ENCODE data around the gene SETBP1.

SETBP1 gene

DNA sequence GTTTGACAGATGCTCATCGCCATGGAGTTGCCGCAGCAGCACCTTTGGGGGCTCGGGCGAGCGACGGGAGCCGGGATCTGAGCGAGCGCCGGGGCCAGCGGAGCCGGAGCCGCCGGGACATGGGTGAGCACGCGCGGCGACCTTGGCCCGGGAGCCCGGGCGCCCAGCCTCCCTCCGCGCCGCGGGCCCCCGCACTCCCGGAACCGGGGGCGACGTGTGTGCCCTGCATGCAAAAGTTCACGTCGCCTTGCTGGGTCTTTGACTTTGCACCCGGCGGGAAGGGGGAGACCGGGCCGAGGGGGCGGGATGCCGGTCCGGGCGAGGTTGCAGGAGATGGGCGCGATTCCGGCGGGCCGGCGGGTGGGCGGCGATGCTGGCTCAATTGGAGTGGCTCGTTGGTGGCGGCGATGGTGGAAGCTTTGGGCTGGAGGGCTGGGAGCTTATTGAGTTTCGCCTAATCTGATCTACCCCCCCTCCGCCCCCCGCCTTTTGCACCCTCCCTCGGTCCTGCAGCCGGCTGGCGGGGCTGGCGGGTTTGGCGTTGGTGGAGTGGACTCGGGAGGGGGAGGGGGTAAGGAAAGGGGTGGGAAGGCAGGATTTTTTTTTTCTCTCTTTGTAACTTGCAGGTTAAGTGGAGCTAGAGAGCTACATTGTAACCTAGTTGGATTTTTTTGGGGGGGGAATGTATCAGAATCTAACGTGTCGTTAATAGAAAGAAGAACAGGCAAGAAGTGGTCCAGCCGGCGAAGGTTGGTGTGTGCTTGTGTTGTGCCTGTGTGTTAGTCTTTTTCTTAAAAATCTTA is at the start of gene SETBP1:
Gene SETBP1 (plus strand): TSS at position 616 of the 803 bp plus-strand sequence. CDS start 20,459 bp downstream, outside the sequence.
- DNase-seq: no peak

DNA sequence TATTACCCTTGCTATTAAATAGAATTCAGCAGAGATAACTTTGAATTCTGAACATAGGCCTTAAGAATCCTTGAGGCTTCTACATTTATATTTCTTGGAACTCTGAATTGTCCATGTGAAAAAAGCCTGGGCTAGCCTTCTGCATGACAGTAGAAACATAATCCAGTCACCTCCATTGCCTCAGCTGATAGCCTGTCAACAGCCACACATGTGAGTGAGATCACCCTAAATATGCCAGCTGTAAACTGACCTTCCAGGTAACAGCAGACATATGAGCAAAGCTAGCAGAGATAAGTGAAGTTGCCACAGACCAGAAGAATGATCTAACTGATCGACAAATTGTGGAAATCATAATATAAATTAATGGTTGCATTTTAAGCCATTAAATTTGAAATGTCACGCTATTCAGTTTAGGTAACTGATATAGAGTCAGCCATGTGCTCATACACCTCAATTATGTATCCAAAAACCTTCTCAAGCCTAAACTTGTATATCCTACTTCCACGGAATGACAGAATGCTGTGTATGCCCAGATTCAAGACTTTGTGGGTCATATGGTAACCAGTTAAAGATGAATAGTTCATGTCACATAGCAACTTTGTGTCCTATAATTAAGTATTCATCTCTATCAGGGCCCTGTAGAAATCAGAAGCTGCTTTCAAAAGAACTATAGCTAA is 48.1 kb upstream of the SETBP1 start:
- DNase-seq: no peak

DNA sequence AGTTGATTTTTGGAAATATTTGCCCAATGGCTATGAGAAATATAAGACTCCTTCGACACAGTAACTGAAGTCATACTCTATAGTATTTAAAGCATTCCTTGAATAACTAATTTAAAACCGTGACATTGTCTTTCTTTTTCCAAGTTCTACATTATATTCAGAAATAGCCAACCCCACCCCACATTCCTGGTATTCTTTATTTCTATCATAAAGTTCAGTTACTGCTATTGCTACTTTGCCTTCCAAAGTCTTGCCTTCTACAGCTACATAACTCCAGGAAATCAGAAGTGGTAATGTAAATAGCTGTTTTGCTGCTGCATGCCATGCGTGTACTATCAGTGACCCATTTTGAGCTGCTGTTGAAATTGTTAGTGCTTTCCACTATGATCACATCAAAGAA is 45.1 kb upstream of the SETBP1 start:
- no peak for DNase-seq

DNA sequence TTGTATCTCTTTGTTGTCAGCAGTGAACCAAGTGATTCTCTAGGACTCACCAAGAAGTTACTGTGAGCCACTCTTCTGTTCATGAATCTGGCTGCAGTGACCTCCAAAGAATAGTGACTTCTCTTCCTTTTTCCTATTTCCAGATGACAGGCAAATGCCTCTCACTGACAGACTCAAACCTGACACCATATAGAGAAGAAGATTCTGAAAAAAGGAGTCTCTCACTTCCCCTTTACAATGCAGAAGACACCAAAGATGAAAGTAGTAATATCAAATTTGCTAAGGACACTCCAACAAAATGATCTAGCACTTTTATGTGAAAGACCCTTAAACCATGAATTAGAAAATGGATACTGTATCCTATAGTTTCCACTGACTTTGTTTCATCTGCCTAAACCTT is 44.4 kb upstream of the SETBP1 start:
- no peak for DNase-seq

DNA sequence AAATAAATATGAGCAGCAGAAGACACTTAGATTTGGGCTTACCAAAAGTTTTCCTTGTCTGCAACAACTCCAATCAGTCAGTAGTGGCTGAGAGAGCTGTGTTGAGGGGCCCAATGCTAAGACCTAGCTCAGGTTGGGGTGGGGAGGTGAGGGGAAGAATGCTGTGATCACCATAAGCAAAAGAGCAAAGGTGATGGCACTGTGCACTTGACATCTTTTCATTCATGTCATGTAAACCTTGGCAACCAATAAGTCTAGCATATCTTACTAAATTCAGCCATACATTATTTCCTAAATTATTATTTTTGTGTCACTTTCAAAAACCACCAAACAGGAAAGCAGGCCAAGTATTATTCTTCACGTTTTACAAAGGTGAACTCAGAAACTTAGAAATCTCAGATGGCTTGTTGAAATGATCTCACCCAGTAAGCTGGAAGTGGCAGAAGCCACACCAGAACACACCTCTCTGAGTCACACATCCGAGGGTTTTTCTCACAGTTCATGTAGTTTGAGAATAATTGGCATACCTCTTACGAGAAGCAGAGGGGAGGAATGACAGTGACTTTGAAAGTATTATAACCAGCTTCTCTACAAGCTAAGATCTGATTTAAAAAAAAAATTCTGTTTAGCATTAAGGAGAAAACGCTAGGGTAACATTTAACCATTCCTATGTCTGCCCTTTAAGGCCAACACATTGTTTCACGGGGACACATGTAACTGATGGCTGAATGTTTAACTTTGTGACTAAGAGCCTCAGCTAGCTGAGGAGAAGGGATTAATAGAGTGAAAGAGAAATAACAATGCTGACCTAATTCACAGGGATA is 43.3 kb upstream of the SETBP1 start:
- no peak for DNase-seq

DNA sequence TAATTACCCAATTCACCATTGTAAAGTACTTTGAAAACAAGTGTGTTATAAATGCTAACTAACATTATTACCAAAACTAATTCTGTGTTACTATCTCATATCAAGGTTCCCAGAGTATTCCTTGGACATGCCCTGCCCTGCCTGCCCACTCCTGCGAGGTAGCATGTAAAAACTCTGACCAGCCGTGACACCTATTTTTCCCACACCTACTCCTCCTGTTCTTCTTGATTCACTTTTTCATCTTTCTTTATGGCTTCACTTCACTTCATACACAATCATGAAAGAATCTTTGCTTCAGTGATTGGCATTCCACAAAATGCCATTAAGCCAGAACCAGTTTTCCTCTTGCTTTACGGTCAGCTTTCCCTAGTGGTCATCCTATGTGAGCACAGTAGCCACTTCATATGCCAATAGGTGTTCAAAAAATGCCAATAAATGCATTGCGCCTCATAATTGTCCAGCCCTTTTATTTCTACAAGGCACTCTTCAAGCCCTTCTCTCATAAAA is 42.6 kb upstream of the SETBP1 start:
- no peak for DNase-seq

DNA sequence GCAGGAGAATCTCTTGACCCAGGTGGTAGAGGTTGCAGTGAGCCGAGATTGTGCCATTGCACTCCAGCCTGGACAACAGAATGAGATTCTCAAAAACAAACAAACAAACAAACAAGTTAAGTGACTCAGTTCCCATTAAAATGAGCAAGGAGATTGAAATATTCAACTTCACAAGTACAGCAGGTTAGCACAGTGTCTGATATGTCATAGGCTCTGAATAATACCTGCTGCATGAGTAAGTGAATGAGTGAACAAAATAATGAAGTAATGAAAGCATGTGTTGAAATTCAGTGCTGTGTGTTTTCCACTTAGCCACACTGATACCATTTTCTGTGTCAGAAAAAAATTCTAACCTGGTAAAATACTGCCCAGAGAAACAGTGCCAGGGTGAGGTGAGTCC is 41.9 kb upstream of the SETBP1 start:
- no peak for DNase-seq

DNA sequence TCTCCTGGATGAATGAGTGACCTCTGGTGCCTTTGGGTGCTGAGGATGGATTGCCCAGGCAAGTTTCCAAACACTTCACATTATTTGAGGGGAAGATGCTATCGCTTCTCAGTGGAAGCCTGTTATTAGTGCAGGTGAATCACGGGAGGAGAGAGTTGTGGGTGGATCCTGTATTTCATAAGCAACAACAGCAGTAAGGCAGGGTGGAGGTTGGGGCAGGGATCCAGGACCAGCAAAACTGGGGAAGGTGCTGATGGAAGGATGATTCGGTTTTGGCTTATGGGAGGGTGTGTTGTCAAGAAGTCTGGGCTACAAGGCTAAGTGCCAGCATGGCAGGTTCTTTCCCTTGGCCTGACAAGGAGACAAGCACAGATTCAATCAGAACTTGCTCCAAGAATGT is 37.7 kb upstream of the SETBP1 start:
- no peak for DNase-seq

DNA sequence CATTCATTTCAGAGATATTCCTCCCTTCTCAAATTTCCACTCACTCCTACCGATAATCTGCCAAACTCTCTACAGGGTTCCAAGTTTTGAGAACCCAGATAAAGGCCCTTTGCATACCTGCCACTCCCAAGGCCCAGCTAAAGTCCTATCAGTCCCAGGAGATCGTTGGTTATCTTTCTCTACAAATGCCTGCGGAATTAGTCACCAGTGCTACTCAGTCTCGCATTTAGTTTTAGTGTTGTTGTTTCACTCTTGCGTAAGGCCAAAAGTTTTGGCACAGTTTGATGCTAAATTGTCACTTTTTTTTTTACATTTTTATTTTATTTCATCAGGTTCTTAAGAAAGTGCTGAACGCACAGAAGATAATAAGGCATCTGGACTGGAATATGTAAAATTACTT is 29.2 kb upstream of the SETBP1 start:
- DNase-seq: no peak

DNA sequence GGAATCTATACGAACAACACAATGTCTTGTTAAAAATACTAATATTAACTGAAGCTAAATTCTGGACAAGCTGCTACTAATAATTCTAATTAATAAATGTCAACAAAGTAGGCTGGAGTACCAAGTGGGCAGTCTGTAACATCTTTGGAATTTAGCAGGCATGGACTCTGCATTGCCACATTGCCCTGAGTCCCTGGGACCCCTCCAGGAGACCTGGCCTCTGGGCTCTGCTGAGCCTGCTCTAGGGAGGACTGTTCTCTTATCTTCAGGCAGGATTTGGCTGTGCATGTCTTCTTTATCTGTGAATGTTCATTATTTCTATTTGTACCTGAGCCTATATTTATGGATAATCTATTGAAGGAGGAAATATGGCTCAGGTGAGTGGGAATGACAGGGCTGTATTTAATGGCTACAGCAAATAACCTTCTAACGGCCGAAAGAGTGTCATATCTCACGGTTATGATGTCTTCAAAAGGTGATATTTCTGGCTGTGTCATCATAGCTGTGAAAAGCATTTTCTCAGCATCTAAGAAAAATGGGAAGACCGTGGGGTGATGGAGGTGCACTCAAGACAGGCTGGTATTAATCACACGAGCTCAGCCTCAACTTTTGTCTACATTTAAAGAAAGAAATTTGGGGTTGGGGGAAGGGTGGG is 28.6 kb upstream of the SETBP1 start:
- no peak for DNase-seq

DNA sequence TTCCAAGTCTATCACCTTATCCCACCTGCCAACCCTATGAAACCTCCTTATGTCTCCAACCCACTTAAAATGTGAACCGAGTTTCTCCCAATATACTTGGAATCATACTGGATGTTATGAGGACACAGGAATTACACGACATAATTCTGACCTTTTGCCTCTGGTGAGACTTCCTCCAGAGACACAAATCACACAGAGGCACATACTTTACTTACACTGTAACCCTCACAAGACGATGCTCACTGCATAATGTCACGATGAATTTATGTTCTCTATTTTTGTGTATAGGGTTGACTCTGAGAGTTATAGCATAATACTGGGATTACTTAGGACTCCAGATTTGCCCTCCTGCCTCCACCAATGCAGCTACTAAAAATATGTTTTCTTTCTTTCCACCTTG is 28.0 kb upstream of the SETBP1 start:
- no peak for DNase-seq

DNA sequence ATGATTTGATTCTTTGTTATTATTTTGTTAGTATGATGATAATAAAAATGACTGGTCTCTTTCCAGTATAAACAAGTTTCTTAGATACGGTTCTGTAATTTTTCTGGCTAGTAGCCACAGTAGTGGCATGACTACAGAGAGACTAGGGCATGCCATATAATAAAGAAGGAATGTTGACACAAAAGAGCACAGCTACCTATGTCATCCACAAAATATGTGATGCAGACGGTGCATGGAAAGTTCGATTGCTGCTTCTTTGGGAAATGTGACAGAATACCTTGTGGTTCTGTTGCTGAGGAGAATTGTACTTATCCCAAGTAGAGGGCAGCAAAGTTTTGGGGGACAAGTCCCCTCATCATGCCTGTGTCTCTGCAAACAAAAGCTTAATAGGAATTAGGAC is 26.1 kb upstream of the SETBP1 start:
- DNase-seq: no peak

DNA sequence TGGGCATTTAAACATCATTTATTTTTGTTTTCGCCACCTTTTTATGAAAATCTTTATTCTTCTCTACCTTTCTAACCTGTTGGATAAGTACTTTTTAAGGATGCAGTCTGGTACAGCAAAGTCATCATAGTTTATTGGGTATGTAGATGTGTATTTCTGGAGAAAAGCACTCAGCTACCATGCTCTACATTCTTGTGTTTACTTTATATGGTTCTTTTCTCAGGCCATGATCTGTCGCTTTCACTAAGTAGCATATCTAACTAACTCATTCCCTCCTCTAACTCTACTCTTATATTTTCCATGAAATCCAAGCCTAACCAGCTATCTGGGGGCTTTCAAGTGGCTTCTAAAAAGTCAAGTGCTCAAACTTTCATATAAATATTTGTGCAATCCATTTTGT is 25.3 kb upstream of the SETBP1 start:
- no peak for DNase-seq

DNA sequence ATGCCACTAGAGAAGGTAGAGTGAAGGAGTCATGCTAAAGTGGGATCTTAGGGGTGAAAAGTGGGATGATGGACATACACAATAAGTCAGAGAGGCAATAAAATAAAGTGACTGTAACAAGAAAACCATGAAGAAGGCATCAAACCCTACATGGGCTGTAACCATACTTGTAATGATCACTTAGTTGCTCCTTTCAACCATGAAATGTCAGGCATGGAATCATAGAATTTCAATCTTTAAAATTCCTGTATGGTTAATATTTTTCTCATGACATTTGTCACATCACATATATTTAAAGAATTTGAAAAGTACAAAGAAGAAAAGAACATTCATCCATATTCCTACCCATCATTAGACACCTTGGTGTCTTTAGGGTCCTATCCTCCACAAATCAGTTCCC is 20.9 kb upstream of the SETBP1 start:
- DNase-seq: no peak

DNA sequence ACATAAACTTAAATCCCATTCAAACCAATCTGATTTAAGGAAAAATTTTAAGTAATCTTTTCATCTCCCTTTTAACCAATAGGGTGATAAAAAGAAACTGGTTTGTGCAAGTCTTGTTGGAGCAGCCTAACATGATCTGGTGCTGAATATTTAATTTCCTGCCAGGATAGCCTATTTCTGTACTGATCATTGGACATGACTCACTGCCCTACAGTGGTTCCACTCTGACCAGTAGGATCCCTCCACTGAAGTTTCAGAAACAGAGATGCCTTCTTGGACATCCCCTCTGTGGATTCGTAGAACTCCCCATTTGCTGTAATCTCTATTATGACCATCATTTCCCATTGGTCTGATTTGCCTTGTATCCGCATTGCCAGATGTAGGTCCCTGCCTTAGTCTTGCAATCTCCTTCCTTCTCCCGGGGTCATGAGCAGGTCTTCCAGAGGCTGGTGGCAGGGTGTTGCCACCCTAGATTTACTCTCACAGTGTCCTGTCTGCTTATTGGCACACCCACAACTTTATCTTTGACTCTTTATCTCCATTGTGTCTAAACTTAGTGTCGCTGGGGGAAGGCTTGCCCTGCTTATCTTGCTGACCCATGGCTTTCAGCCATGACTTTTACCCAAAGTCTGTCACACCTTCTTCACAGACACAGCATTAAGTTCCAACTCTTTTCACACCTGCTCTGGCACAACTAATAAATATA is 12.3 kb upstream of the SETBP1 start:
- no peak for DNase-seq

DNA sequence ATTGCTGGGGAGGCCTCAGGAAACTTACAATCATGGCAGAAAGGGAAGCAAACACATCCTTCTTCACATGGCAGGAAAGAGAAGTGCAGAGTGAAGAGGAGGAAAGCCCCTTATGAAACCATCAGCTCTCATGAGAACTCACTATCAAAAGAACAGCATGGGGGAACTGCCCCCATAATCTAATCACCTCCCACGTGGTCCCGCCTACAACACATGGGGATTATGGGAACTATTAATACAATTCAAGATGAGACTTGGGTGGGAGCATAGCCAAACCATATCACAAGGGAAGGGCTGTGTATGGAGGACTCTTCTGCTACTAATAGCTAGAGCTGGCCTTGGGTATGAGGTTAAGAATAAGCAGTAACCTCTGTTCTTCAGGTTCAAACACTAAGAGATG is 8.8 kb upstream of the SETBP1 start:
- no peak for DNase-seq

DNA sequence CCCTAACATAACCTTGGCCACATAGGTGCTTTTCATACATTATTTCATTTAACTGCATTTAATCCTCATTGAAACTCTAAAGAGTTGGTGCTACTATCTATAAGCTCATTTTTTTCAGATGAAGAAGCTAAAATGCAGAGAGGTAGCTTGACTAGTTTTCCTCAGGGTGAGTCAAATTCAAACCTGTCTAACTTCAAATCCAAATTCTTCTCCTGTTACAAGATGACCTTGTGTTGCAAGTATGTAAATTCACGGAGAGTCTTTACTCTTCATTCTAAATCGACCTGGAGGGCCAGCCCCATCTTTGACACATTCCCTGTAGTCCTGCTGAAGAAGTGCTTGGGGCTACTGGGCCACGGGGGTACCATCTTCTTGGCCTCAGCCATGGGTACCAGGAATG is 8.2 kb upstream of the SETBP1 start:
- DNase-seq: no peak

DNA sequence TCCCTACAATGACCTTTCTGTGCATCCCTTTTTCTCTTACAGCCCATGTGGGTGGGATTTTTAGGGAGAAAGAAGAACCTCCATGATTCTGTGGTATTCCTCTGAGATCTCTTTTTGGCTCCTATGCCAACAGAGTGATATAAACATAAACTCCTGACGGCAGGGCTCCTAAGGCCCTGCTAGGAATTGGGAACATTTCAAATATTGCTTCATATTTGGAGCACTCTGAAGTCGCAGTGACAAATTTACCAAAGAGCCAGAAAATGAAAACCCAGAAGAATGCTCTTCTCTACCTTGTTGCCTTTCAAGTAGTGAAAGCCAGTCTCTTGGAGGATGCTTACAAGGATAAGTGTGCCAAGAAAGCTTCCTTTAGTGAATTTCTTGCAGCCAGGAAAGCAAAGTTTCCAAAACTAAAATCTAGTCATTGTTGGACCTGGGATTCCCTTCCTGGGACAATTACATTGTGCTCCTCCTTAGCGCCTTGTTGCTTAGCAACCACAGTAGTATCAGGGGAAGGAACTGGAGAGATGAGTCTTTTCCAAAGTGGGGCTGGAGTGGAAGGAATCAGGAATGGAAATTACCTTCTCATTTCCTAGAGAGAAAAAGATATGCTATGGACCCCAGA is 7.3 kb upstream of the SETBP1 start:
- DNase-seq: no peak

DNA sequence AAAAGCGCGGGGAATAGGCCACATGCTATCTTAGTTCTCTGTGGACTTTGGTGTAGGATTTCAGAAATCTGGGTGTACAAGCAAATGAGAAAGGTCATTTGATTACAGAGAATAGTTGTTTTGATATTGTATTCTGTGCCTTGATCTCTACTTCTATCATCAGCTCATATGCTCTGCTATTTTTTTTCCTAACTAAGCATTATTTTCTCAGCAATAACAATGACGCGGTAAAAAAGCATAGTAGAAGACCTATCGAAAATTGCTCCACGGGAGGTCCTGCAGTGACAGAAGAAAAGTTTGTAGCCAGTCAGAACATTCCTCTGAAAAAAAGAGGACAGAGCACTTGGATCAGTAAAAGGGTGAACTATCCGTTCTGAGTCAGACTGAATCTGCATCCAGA is 2.8 kb upstream of the SETBP1 start:
- no peak for DNase-seq

DNA sequence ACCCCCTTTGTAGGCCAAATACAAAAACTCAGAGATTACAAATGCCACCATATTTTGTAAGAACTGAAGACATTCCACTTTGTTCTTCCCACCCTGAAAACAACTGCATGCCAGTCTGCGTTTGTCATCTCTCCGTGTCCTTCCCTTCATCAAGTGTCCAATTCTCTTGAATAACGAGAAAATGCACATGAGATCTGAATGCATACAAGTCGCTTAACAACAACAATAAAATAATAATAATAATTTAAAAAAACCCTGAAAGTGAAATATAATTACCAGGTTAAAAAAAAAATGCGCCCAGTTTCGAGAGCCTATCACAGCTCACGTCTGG is 2.0 kb upstream of the SETBP1 start:
- DNase-seq: no peak

DNA sequence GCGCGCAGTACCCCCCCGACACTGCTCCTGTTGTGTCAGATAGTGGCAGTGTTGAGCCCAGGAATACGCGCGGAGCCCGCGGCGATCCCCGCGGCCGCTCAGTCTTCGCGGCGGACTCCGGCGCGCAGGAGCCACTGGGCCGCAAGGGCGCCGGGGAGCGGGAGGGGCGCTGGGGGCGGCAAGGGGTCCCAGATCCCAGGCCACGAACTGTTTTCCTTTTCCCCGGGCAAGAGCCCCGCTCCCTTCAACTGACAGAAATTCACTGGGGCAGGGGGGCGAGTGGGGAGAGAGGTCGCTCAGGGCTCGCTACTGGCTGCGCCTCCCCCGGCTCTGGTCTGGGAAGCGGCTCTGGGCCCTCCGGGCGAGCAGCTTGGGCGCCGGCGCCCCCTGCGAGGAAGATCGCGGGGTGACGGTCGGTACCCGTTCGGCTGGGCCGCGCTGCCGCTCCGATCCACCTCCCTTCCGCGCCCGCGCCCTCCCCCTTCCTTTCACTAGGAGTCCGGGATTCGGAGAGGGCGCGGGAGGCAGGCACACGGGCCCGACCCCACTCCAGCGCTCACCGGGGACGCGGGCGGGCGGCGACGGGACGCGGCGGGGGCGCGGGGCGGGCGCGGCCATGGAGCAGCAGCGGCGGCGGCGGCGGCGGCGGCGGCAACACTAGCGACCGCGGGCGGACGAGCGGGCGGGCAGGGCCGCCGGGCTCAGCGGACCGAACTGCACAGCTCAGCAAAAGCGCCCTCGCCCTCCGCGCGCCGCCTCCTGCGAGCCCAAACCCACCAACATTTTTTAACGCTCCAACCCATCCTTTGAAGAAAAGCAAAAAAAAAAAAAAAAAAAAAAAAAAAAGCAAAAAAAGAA is 1.4 kb upstream of the SETBP1 start:
- DNase-seq: peak; percentile 14

All from GOT3 (cell line).